ENCODE measurements around the gene FAM47C. TPM values are rescaled to one million over a fixed set of nuclear protein-coding genes. Genes with fewer than 3 reads are reported as not detected.
"Not testable (repeated sequence)": the region's sequence is repeated elsewhere in the genome, so short reads cannot be mapped to it uniquely, and the experiment has no call there.

Gene FAM47C
- total RNA-seq, 3 donors from 2014 or later, result not detected

DNA sequence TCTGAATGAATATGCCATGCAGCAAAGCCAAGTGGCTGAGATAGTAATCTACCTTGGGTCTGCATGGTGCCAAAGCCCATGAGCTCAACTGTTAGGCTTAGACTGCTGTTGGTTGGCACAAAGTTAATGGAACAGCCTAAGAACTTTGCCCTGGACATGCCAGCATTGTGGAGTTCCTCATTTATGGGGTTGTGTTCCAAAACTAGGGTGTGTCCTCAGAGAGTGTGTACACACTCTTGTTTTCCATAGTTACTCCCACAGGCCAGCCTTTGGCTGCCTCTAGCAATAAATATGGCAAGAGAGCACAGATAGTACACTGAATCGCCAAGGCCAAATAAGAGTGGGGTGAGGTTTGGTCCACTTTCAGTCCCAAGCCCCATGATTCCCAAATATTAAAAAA is 30.6 kb downstream of the FAM47C start:
- DNase-seq; H3K36me3 ChIP-seq (ENCODE audit: low read depth); intact Hi-C loops (cut with DNase I, micrococcal nuclease); H3K4me3 ChIP-seq; H3K9me3 ChIP-seq; H3K4me1 ChIP-seq (ENCODE audit: low read depth): not testable (repeated sequence)
- peak; percentile 84 for ATAC-seq

GRCh38 chrX:37042956-37043885 is 35.1 kb downstream of the FAM47C start:
- peak in 1 of 3 donors; percentile 45 for DNase-seq
- ATAC-seq; intact Hi-C loops (cut with DNase I, micrococcal nuclease); H3K4me1 ChIP-seq (ENCODE audit: low read depth); H3K36me3 ChIP-seq (ENCODE audit: low read depth); H3K9me3 ChIP-seq; H3K4me3 ChIP-seq: not testable (repeated sequence)

- TF ChIP-seq, protein P1, sequence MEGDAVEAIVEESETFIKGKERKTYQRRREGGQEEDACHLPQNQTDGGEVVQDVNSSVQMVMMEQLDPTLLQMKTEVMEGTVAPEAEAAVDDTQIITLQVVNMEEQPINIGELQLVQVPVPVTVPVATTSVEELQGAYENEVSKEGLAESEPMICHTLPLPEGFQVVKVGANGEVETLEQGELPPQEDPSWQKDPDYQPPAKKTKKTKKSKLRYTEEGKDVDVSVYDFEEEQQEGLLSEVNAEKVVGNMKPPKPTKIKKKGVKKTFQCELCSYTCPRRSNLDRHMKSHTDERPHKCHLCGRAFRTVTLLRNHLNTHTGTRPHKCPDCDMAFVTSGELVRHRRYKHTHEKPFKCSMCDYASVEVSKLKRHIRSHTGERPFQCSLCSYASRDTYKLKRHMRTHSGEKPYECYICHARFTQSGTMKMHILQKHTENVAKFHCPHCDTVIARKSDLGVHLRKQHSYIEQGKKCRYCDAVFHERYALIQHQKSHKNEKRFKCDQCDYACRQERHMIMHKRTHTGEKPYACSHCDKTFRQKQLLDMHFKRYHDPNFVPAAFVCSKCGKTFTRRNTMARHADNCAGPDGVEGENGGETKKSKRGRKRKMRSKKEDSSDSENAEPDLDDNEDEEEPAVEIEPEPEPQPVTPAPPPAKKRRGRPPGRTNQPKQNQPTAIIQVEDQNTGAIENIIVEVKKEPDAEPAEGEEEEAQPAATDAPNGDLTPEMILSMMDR (IDR thresholded peaks at IDR 0.05), result no peak
- intact Hi-C loops (cut with DNase I, micrococcal nuclease), result no loop called here
- Histone ChIP-seq H3K36me3 (ENCODE audit: low read depth) (no peaks in the 10 kb centered on the region), H3K9me3 (no peaks in the 10 kb centered on the region), H3K4me1 (ENCODE audit: low read depth) (no peaks in the 10 kb centered on the region), H3K4me3 (no peak overlapping the region)
- DNase-seq, result no peak
- no peak for ATAC-seq
These were observed 39.6 kb downstream of the FAM47C start for GRCh38 chrX:37047776-37048175.

DNA sequence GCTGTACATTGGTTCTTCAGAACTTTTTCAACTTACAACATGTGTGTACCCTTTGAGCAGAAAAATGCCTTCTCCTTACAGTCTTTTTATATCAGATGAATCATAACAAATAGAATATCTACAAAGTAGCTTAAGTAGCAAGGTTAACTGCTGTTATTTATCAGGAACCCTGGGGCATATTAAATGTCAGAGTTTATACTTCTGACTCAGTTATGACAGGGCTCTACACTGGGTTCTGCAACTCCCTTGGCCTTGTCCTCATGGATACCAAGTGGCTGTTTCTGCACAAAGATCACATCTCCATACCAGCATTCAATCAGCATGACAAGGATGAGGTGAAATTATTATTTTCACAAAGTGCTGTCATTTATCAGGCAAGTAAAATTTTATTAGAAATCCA is 49.4 kb downstream of the FAM47C start:
- H3K9me3 ChIP-seq; H3K36me3 ChIP-seq (ENCODE audit: low read depth); intact Hi-C loops (cut with DNase I, micrococcal nuclease); ATAC-seq; H3K4me1 ChIP-seq (ENCODE audit: low read depth); H3K4me3 ChIP-seq; DNase-seq: not testable (repeated sequence)

- peak; percentile 50 for ATAC-seq
- H3K4me3 ChIP-seq, result no peak overlapping the region
These were observed 52.8 kb downstream of the FAM47C start for GRCh38 chrX:37060999-37061398.

More at GRCh38 chrX:37060999-37061398, 52.8 kb downstream of the FAM47C start:
- TF ChIP-seq, protein P1 (IDR thresholded peaks at IDR 0.05), result no peak
- peak in 1 of 3 donors; percentile 12 for DNase-seq
- intact Hi-C loops (cut with DNase I, micrococcal nuclease), result no loop called here
- Histone ChIP-seq H3K9me3 (no peaks in the 10 kb centered on the region), H3K4me1 (ENCODE audit: low read depth) (no peaks in the 10 kb centered on the region), H3K36me3 (ENCODE audit: low read depth) (no peaks in the 10 kb centered on the region)
